GM12872 (cell line): ENCODE measurements around the gene ZNF630.

Experiments
- TF ChIP-seq, protein P1 (sequence below): IDR thresholded peaks from 3 replicates; pipeline ENCODE4 v1.5.1; 2011; ENCODE audit warnings: low read depth, mild to moderate bottlenecking, low read length, moderate library complexity; ENCODE audit not compliant: insufficient read depth

The ZNF630 gene

DNA sequence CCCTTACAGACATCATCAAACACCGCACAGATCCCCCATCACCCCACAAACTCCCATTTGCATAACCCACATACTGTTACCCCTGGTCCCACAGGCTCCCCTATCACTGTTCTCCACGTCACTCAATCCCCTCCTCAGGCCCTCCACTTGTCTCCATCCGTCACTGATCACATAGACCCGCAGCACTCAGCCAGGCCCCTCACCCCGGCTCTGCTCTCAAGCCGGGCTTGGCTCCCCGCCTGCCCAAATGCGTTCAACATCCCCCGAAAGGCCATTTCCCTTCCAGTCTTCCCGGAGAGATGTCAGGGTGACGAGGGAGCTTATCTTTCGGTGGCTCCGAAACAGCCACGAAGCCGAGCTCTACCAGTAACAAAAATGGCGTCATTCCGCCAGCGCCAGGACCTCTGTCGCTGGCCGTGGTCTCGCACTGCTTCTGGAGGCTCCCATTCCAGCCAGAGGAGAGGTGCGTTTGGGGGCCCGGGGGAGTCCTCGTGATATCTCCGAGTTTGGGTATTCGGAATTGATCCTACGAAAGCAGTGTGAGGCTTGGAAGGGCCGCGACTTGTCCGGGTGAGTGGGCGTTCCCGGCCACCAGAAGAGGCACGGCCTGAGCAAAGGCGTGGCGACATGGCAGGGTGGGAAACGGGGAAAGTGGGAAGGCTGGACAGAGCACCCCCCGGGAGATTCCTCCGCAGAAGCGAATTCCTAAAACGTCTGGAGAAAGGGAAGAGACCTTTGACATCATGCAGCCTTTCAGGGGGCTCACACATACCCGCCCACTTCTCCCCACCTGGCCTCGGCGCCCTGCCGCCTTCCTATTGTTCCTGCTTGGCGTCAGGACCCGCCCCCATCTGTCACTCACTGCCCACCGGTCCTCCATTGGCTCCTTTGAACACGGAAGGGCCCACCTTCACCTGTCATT, at the start of gene ZNF630:
TSS of gene ZNF630 (minus strand) at position 577 of the 922 bp plus-strand sequence. CDS start 4,754 bp downstream, outside the sequence.
- TF ChIP-seq, protein P1, sequence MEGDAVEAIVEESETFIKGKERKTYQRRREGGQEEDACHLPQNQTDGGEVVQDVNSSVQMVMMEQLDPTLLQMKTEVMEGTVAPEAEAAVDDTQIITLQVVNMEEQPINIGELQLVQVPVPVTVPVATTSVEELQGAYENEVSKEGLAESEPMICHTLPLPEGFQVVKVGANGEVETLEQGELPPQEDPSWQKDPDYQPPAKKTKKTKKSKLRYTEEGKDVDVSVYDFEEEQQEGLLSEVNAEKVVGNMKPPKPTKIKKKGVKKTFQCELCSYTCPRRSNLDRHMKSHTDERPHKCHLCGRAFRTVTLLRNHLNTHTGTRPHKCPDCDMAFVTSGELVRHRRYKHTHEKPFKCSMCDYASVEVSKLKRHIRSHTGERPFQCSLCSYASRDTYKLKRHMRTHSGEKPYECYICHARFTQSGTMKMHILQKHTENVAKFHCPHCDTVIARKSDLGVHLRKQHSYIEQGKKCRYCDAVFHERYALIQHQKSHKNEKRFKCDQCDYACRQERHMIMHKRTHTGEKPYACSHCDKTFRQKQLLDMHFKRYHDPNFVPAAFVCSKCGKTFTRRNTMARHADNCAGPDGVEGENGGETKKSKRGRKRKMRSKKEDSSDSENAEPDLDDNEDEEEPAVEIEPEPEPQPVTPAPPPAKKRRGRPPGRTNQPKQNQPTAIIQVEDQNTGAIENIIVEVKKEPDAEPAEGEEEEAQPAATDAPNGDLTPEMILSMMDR = no peak

DNA sequence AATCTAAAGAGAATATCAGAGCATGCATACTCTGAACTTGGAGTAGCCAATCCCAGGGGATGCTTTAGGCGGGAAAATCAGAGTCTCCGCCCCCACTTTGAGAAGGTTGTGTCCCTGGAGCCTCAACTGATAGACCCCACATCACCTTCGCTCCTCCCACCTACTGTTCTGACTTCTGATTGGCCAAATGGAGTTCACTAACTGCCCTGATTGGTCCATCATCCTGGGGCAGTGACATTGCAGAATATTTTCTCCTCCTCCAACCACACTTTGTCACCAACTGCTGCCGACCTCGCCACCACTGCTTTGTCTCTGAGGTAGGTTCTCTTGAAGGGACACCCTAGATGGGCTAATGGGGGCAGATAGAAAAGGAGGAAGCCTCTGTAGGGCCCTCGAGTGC, 36.3 kb upstream of the ZNF630 start:
- TF ChIP-seq, protein P1 = no peak

DNA sequence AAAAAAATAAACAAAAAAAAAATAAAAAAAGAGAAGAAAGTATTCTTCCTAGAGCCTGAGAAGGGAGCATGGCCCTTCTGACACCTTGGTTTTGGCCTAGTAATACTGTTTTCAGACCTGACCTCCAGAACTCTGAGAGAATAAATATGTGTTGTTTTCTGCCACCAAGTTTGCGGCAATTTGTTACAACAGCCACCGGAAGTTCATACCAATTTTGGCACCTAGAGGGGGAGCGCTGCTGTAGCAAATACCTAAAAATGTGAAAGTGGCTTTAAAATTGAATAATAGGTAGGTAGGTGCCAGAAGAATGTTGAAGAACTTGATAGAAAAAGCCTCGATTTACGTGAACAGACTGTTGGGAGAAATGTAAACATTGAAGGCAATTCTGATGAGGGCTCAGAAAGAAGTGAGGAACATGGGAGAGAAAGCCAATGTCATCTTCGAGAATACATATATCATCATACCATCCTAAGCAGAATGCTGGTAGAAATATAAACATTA, 31.5 kb upstream of the ZNF630 start:
- TF ChIP-seq, protein P1 = no peak

DNA sequence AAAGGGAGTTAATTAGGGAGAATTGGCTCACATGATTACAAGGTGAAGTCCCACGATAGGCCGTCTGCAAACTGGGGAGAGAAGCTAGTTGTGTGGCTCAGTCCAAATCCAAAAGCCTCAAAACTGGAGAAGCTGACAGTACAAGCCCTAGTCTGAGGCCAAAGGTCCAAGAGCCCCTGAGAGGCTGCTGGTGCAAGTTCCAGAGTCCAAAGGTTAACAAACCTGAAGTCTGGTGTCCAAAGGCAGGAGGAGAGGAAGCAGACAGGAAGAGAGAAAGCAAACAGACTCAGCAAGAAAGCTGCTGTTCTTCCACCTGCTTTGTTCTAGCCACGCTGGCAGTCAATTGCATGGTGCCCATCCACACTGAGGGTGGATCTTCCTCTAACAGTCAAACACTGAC, 30.0 kb upstream of the ZNF630 start:
- TF ChIP-seq, protein P1 = no peak

DNA sequence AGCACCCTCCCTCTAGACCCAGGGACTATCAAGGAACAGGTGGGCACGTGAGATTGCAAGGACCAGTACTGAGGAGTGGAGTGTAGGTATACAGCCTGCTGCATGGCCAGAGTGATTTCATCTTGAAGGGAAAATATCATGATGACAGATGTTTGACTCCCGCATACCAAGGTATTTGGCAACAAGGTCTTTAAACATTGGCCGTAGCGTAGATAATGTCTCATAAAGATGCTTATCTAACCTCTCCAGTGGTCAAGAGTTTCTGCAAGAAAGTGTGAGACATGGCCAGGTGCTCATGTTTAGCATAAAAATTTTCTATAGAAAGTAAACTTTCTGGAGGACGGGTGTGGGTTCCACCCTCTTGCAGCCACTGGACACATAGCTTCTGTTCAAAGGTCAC, 18.7 kb upstream of the ZNF630 start:
- TF ChIP-seq, protein P1 = no peak

DNA sequence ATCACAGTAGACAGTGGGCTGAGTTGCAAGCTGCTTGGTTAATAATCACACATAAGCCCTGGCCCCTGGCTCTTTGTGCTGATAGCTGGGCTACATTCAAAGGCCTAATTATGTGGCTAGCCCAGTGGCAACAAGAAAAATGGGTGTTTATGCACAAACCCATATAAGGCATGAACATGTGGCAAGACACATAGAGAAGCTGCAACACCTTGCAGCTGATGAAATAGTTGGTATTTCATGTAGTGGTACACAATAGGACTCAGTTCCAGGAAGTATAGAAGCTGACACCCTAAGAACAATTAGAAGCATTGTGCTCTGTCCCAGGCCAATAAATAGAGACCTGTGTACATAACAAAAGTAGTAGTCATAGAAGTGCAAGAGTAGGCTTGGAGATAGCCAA, 14.6 kb upstream of the ZNF630 start:
- TF ChIP-seq, protein P1 = no peak

DNA sequence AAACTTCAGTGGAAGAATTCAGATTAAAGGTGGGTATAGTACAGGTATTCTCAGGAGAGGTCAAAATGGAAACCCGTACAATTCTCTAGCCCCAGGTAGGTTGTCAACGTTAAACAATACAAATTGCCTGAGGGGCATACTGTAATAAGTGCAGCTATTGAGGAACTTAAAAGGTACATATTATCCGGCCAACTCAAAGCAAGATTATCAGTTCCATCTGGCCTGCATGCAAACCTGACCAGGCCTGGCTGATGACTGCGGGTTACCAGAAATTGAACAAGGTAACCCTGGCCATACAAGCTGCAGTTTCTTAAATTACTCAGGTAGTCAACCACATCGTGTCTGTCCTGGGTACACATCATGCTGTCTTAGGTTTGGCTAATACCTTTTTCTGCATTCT, 12.3 kb upstream of the ZNF630 start:
- TF ChIP-seq, protein P1 = no peak
